Esophagus squamous epithelium (tissue), 5 donors: ENCODE measurements around the gene CRTAC1. TPM values are rescaled to one million over a fixed set of nuclear protein-coding genes. Genes with fewer than 3 reads are reported as not detected.

Source experiments
- DNase-seq: peaks from one replicate; lab custom pipeline; 2025; lab: John Stamatoyannopoulos, UW
- H3K27ac ChIP-seq, 4 donors: fragments of 200-600 bp; sonication (generic); one replicate each; pipeline ENCODE4 v1.5.1; 2016 to 2019; ENCODE audit warnings: mild to moderate bottlenecking in 1 of 4
- H3K27me3 ChIP-seq, 4 donors: fragments of 200-600 bp; sonication (generic); 1 replicate in 3 of 4; 2 replicates in 1 of 4; pipeline versions ENCODE4 v1.5.1 to v1.6.0; 2017 to 2021; ENCODE audit warnings: antibody characterized with exemption in 1 of 4
- H3K36me3 ChIP-seq, 3 donors: fragments of 200-600 bp; sonication (generic); one replicate each; pipeline ENCODE4 v1.5.1; 2016 to 2019
- H3K4me1 ChIP-seq, 3 donors: fragments of 200-600 bp; sonication (generic); one replicate each; pipeline ENCODE4 v1.5.1; 2017 to 2019
- H3K4me3 ChIP-seq, 4 donors: fragments of 200-600 bp; sonication (generic); 1 replicate in 3 of 4; 2 replicates in 1 of 4; pipeline ENCODE4 v1.5.1; 2016 to 2019; ENCODE audit warnings: mild to moderate bottlenecking in 2 of 4, moderate library complexity in 1 of 4
- H3K9me3 ChIP-seq, 3 donors: fragments of 200-600 bp; sonication (generic); one replicate each; pipeline ENCODE4 v1.5.1; 2016 to 2019
- POLR2A ChIP-seq, 4 donors: fragments of 450-650 bp; IDR thresholded peaks; one replicate each; pipeline ENCODE4 v1.6.1; 2017; ENCODE audit warnings: antibody characterized with exemption in 4 of 4, mild to moderate bottlenecking in 4 of 4, moderate library complexity in 3 of 4
- WGBS, 2 donors: methylation state at CpG; one replicate each; pipeline ENCODE4 v1.1.5; 2018; 5-methylcytosine and 5-hydroxymethylcytosine counted together
- intact Hi-C: fragments of 100-400 bp; cut with DNase I; formaldehyde crosslinking; loops from one replicate; pipeline ENCODE4 v1.15.0; 2022
- total RNA-seq, 4 donors: library from RNA; depleted of rRNA; stranded (reverse); fragments of >200 nt; gene quantifications; one replicate each; pipeline ENCODE4 v1.1.0, GENCODE V29; 2016
- TF ChIP-seq, protein P1 (sequence below), 6 experiments: fragments of 450-650 bp in 4 of 6; fragments of 200-600 bp in 2 of 6; sonication (generic) in 2 of 6; IDR thresholded peaks; one replicate each; pipeline ENCODE4 v1.5.1; 2016 to 2019; ENCODE audit warnings: antibody characterized with exemption in 6 of 6, mild to moderate bottlenecking in 4 of 6, moderate library complexity in 4 of 6
- donor health status: DM: yes; HTN: yes; CAD: no.

The CRTAC1 gene
- total RNA-seq, 4 donors from 2014 or later: 0.22 to 10.7 (median 2.5) TPM

DNA sequence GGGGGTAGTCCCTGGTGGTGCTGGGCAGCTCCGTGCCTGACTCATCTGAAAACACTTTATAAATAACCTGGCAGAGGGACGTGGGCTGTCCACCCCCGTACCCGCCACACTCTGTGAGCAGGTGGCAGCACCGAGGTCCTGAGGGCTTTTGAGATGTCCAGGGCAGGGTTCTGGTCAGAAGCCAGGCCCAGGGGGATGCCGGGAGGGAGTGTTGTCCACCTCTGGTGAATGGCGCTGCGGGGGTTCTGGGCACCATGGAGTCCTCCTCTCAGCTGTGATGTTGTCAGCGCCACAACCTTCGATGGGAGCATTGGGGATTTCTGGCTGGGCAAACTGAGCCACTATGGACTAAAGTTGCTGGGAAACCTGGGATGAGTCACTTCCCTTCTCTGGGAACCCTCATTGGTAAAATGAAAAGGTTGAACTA, 208.1 kb downstream of the CRTAC1 start:
- Histone ChIP-seq H3K27ac (no peak overlapping the region), H3K4me3 (no peak overlapping the region), H3K4me1 (no peaks in the 10 kb centered on the region), H3K36me3 (no peaks in the 10 kb centered on the region), H3K9me3 (no peaks in the 10 kb centered on the region), H3K27me3 (peaks cover 0 to 41% (median 0%) of the 10 kb centered on the region in 4 donors)
- intact Hi-C loops: no loop called here
- WGBS, 2 donors: 20 to 67% methylated on average over 1 to 2 of the region's 10 CpGs
- DNase-seq: no peak
- TF ChIP-seq, protein P1, sequence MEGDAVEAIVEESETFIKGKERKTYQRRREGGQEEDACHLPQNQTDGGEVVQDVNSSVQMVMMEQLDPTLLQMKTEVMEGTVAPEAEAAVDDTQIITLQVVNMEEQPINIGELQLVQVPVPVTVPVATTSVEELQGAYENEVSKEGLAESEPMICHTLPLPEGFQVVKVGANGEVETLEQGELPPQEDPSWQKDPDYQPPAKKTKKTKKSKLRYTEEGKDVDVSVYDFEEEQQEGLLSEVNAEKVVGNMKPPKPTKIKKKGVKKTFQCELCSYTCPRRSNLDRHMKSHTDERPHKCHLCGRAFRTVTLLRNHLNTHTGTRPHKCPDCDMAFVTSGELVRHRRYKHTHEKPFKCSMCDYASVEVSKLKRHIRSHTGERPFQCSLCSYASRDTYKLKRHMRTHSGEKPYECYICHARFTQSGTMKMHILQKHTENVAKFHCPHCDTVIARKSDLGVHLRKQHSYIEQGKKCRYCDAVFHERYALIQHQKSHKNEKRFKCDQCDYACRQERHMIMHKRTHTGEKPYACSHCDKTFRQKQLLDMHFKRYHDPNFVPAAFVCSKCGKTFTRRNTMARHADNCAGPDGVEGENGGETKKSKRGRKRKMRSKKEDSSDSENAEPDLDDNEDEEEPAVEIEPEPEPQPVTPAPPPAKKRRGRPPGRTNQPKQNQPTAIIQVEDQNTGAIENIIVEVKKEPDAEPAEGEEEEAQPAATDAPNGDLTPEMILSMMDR (IDR thresholded peaks at IDR 0.05): no peak
- TF ChIP-seq POLR2A (IDR thresholded peaks at IDR 0.05): no peak

DNA sequence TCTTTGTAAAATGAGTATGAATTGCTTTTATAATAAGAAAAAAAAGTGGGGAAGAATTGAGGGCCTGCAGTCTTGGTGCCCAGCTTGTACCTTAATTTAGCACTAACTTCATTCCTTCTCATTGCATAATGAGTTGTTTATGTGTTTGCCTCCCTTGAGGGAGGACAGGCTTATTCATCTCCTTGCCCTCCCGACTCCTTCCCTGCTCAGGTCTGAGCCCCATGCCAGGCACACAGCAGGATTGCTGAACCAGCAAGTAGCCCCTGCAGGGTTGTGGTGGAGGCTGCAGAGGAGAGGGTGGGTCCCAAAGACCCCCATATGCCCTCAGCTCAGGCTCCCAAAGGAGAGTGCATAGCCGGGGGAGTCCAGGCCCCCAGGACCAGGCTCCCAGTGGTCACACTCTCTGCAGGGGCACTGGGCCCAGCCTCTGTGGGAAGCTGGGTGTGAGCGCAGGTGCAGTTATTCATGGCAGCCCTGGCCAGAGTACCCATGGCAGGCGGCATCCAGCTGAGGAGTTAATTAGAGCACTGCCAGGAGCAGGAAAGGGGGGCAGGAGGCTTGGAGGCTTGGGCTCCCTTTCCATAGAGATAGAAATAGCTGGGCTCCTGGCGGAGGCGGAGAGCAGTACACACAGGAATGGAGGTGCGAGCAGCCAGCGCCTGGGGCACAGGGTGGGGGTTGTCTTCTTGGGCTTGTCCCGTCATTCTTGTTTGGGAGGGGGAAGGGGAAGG, 208.9 kb downstream of the CRTAC1 start:
- no peaks in the 10 kb centered on the region for H3K4me1 ChIP-seq
- no peak overlapping the region for H3K27ac ChIP-seq
- peaks cover 0 to 49% (median 0%) of the 10 kb centered on the region in 4 donors for H3K27me3 ChIP-seq
- no peaks in the 10 kb centered on the region for H3K36me3 ChIP-seq
- H3K9me3 ChIP-seq: no peaks in the 10 kb centered on the region
- no peak overlapping the region for H3K4me3 ChIP-seq
- intact Hi-C loops: no loop called here
- TF ChIP-seq, protein P1 (IDR thresholded peaks at IDR 0.05): no peak
- no peak for TF ChIP-seq POLR2A (IDR thresholded peaks at IDR 0.05)
- WGBS, 2 donors: 52 to 63% methylated on average over 5 to 6 of the region's 9 CpGs
- no peak for DNase-seq

DNA sequence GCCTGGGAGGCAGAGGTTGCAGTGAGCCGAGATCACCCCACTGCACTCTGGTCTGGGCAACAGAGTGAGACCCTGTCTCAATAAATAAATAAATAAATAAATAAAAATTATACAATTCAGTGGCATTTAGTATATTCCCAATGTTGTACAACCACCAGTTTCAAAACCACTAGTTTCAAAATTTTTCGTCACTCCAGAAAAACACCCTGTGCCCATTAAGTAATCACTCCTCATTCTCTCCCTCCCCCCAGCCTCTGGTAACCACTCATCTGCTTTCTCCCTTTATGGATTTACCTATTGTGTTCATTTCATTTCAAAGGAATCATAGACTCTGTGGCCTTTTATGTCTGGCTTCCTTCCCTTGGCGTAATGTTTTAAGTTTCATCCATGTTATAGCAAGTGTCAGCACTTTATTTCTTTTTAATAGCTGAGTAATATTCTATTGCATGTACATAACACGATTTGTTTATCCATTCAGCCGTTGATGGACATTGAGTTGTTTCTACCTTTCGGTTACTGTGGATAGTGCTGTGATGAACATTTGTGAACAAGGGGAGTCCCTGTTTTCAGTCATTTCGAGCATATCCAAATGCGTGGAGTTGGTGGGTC, 210.2 kb downstream of the CRTAC1 start:
- Histone ChIP-seq H3K36me3 (no peaks in the 10 kb centered on the region), H3K4me3 (no peak overlapping the region), H3K9me3 (no peaks in the 10 kb centered on the region), H3K27me3 (peaks cover 0 to 58% (median 0%) of the 10 kb centered on the region in 4 donors), H3K27ac (no peak overlapping the region), H3K4me1 (no peaks in the 10 kb centered on the region)
- intact Hi-C loops: no loop called here
- 79 to 89% methylated on average over 8 of the region's 8 CpGs for WGBS, 2 donors
- no peak for TF ChIP-seq POLR2A (IDR thresholded peaks at IDR 0.05)
- TF ChIP-seq, protein P1 (IDR thresholded peaks at IDR 0.05): no peak
- DNase-seq: no peak

DNA sequence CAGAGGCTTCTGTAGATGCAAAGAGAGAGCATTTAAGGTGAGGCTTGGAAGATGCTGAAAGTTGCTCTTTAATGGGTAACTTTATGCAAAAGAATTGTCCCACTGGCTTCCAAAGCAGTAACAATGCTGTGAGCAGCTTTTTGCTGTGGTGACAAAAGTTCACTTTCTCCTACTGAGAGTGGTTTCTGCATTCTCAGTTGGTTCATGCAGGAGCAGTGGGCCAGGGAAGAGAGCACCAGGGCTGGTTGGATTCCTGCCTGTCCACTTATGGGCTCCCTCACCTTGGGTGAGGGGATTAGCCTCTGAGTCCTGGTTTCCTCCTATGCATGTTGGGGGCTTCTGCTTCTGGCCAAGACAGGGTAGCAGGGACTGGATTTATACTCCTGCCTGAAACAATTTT, 211.8 kb downstream of the CRTAC1 start:
- intact Hi-C loops: no loop called here

More for the DNA sequence above, 211.8 kb downstream of the CRTAC1 start:
- DNase-seq: no peak
- H3K4me3 ChIP-seq: no peak overlapping the region
- H3K27me3 ChIP-seq: peaks cover 0 to 54% (median 0%) of the 10 kb centered on the region in 4 donors
- TF ChIP-seq, protein P1 (IDR thresholded peaks at IDR 0.05): no peak
- TF ChIP-seq POLR2A (IDR thresholded peaks at IDR 0.05): no peak
- no peaks in the 10 kb centered on the region for H3K9me3 ChIP-seq
- no peaks in the 10 kb centered on the region for H3K4me1 ChIP-seq
- no peaks in the 10 kb centered on the region for H3K36me3 ChIP-seq
- H3K27ac ChIP-seq: no peak overlapping the region
